ENCODE data around the gene SPATS2. TPM values are rescaled to one million over a fixed set of nuclear protein-coding genes. Genes with fewer than 3 reads are reported as not detected.
A peak's percentile ranks its signal among the peaks of the same experiment; 100 is the strongest.

The SPATS2 gene
- total RNA-seq, 1 donor from 2014 or later: 21.3 TPM

DNA sequence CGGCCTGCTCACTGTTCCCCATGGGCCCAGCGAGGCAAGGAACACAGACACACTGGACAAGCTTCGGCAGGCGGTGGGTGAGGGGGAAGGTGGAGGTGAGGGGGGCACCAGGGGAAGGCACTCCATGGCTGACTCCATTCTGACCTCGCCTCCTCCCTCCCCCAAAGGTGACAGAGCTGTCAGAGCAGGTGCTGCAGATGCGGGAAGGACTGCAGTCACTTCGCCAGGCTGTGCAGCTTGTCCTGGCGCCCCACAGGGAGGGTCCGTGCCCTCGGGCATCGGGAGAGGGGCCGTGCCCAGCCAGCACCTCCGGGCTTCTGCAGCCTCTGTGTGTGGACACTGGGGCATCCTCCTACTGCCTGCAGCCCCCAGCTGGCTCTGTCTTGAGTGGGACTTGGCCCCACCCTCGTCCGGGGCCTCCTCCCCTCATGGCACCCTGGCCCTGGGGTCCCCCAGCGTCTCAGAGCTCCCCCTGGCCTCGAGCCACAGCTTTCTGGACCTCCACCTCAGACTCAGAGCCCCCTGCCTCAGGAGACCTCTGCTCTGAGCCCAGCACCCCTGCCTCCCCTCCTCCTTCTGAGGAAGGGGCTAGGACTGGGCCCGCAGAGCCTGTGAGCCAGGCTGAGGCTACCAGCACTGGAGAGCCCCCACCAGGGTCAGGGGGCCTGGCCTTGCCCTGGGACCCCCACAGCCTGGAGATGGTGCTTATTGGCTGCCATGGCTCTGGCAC lies 190.1 kb downstream of the SPATS2 start:
- DNase-seq (ENCODE audit: low read depth): no peak
- TF ChIP-seq CTCF (IDR thresholded peaks at IDR 0.05; ENCODE audit: insufficient read depth, low read length, severe bottlenecking): no peak
- Histone ChIP-seq H3K27me3 (ENCODE audit: control insufficient read depth, insufficient read depth, low read length) (no peaks in the 10 kb centered on the region), H3K4me3 (ENCODE audit: low read depth, low read length) (no peak overlapping the region), H3K36me3 (ENCODE audit: control insufficient read depth, insufficient read depth, low read length) (peaks cover 32% of the 10 kb centered on the region)
- FAIRE-seq: no peak

GRCh38 chr12:49557917-49558215 lies 190.6 kb downstream of the SPATS2 start:
- peak; percentile 29 for TF ChIP-seq CTCF (IDR thresholded peaks at IDR 0.05; ENCODE audit: insufficient read depth, low read length, severe bottlenecking)
- DNase-seq (ENCODE audit: low read depth) (no peak), FAIRE-seq (no peak)
- no peaks in the 10 kb centered on the region for H3K27me3 ChIP-seq (ENCODE audit: control insufficient read depth, insufficient read depth, low read length)
- no peak overlapping the region for H3K4me3 ChIP-seq (ENCODE audit: low read depth, low read length)
- peaks cover 35% of the 10 kb centered on the region for H3K36me3 ChIP-seq (ENCODE audit: control insufficient read depth, insufficient read depth, low read length)

- FAIRE-seq: no peak
- TF ChIP-seq CTCF (IDR thresholded peaks at IDR 0.05; ENCODE audit: insufficient read depth, low read length, severe bottlenecking): no peak
- H3K27me3 ChIP-seq (ENCODE audit: control insufficient read depth, insufficient read depth, low read length): no peaks in the 10 kb centered on the region
Observed at GRCh38 chr12:49558526-49558925, 191.3 kb downstream of the SPATS2 start.

GRCh38 chr12:49559011-49559675 lies 191.9 kb downstream of the SPATS2 start:
- H3K27me3 ChIP-seq (ENCODE audit: control insufficient read depth, insufficient read depth, low read length): no peaks in the 10 kb centered on the region
- no peak overlapping the region for H3K4me3 ChIP-seq (ENCODE audit: low read depth, low read length)
- H3K36me3 ChIP-seq (ENCODE audit: control insufficient read depth, insufficient read depth, low read length): peaks cover 42% of the 10 kb centered on the region
- FAIRE-seq: peak; percentile 18
- no peak for TF ChIP-seq CTCF (IDR thresholded peaks at IDR 0.05; ENCODE audit: insufficient read depth, low read length, severe bottlenecking)
- no peak for DNase-seq (ENCODE audit: low read depth)

More at GRCh38 chr12:49558526-49558925, 191.3 kb downstream of the SPATS2 start:
- Histone ChIP-seq H3K4me3 (ENCODE audit: low read depth, low read length) (no peak overlapping the region), H3K36me3 (ENCODE audit: control insufficient read depth, insufficient read depth, low read length) (peaks cover 41% of the 10 kb centered on the region)
- no peak for DNase-seq (ENCODE audit: low read depth)

GRCh38 chr12:49560695-49561094 lies 193.4 kb downstream of the SPATS2 start:
- TF ChIP-seq CTCF (IDR thresholded peaks at IDR 0.05; ENCODE audit: insufficient read depth, low read length, severe bottlenecking): no peak
- Histone ChIP-seq H3K4me3 (ENCODE audit: low read depth, low read length) (no peak overlapping the region), H3K27me3 (ENCODE audit: control insufficient read depth, insufficient read depth, low read length) (no peaks in the 10 kb centered on the region), H3K36me3 (ENCODE audit: control insufficient read depth, insufficient read depth, low read length) (peaks cover 56% of the 10 kb centered on the region)
- no peak for FAIRE-seq
- no peak for DNase-seq (ENCODE audit: low read depth)
